ENCODE data around the gene MYADM. TPM values are rescaled to one million over a fixed set of nuclear protein-coding genes. Genes with fewer than 3 reads are reported as not detected.
"Not testable (repeated sequence)": the region's sequence is repeated elsewhere in the genome, so short reads cannot be mapped to it uniquely, and the experiment has no call there.

The MYADM gene
- total and polyA plus RNA-seq, 12 donors: 53.7 to 265 (median 127) TPM

DNA sequence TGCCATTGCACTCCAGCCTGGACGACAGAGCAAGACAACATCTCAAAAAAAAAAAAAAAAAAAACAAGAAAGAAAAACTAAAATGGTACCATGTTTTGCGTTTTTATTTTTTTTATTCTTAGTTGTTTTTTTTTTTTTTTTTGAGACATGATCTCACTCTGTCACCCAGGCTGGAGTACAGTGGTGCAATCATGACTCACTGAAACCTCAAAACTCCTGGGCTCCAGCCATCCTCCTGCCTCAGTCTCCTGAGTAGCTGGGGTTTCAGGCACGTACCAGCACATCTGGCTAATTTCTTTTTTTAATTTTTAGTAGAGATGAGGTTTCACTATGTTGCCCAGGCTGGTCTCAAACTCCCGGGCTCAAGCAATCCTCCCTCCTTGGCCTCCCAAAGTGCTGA is 26.8 kb upstream of the MYADM start:
- H3K4me3 ChIP-seq, H3K9me3 ChIP-seq, DNase-seq, H3K36me3 ChIP-seq, ATAC-seq: not testable (repeated sequence)
- Histone ChIP-seq H3K27me3 (peaks cover 0 to 14% (median 4%) of the 10 kb centered on the region in 7 donors), H3K4me1 (peaks cover 0 to 36% (median 6%) of the 10 kb centered on the region in 9 donors), H3K27ac (peak overlapping the region in 1 of 10 donors; percentile 7)
- 82% methylated on average over 4 of the region's 4 CpGs for WGBS, 2 donors
- intact Hi-C loops (cut with DNase I): loop anchor here in 8 of 10 donors (1.0 to 10.0 kb wide), 5 partner anchors 41 to 186 kb away; partner anchors contain the start of genes CACNG7 (in 2 of the 8) and PRKCG (in 2 of the 8)

DNA sequence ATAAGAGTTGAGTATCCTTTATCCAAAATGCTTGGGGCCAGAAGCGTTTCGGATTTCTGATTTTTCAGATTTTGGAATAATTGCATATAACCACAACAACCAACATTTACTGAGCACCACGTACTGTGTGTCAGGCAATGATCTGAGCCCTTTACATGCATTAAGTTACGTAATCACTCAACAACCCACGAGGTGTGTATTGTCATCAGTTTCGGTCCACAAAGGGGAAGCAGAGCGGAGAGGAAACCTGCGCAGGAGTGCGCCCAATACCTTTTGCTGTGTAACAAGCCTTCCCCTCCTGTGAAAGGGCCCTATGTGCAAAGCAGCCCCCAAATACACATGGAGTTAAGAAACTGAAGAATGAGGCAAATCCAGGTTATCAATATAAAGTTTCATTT is 22.8 kb upstream of the MYADM start:
- peaks cover 4 to 49% (median 6%) of the 10 kb centered on the region in 9 donors for H3K4me1 ChIP-seq
- no peaks in the 10 kb centered on the region for H3K36me3 ChIP-seq
- intact Hi-C loops (cut with DNase I): loop anchor here in 9 of 10 donors (1.0 to 10.0 kb wide), 6 partner anchors 37 to 184 kb away; partner anchors contain the start of genes CACNG7 (in 2 of the 9) and PRKCG (in 2 of the 9)
- TF ChIP-seq, protein P1, sequence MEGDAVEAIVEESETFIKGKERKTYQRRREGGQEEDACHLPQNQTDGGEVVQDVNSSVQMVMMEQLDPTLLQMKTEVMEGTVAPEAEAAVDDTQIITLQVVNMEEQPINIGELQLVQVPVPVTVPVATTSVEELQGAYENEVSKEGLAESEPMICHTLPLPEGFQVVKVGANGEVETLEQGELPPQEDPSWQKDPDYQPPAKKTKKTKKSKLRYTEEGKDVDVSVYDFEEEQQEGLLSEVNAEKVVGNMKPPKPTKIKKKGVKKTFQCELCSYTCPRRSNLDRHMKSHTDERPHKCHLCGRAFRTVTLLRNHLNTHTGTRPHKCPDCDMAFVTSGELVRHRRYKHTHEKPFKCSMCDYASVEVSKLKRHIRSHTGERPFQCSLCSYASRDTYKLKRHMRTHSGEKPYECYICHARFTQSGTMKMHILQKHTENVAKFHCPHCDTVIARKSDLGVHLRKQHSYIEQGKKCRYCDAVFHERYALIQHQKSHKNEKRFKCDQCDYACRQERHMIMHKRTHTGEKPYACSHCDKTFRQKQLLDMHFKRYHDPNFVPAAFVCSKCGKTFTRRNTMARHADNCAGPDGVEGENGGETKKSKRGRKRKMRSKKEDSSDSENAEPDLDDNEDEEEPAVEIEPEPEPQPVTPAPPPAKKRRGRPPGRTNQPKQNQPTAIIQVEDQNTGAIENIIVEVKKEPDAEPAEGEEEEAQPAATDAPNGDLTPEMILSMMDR (IDR thresholded peaks at IDR 0.05): no peak
- DNase-seq (no peak), ATAC-seq (no peak)
- WGBS, 2 donors: 90 to 91% methylated on average over 9 of the region's 9 CpGs
- no peak overlapping the region for H3K27ac ChIP-seq
- H3K27me3 ChIP-seq: peaks cover 0 to 6% (median 0%) of the 10 kb centered on the region in 7 donors
- no peaks in the 10 kb centered on the region for H3K9me3 ChIP-seq
- no peak overlapping the region for H3K4me3 ChIP-seq

DNA sequence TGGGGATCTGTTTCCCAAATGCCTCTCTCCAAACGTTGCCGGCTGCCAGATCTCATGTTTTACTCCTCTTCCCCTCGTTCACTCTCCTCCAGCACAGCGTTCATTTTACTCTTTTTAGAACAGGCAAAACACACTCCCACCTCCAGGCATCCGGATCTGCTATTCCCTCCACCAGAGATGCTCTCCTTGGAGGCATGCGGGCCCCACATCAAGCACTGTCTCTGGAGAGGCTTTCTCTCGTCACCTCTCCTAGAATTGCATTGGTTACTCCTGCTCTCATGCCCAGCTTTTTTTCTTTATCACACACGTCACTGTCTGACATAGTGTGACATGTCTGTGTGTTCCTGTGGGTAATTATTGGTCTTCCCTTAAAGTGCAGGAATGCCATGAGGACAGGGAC is 20.1 kb upstream of the MYADM start:
- no peaks in the 10 kb centered on the region for H3K9me3 ChIP-seq
- TF ChIP-seq, protein P1 (IDR thresholded peaks at IDR 0.05): no peak
- ATAC-seq: no peak
- H3K27me3 ChIP-seq: peaks cover 0 to 6% (median 0%) of the 10 kb centered on the region in 7 donors
- 20 to 29% methylated on average over 8 of the region's 8 CpGs for WGBS, 2 donors
- no peak for DNase-seq
- peaks cover 0 to 55% (median 6%) of the 10 kb centered on the region in 9 donors for H3K4me1 ChIP-seq
- no peak overlapping the region for H3K27ac ChIP-seq
- intact Hi-C loops (cut with DNase I): loop anchor here in 2 of 10 donors (10.0 kb wide), 1 partner anchor 57 kb away; the partner anchor contains the start of gene CACNG7 (in 2 of the 2)
- H3K4me3 ChIP-seq: no peak overlapping the region
- no peaks in the 10 kb centered on the region for H3K36me3 ChIP-seq

DNA sequence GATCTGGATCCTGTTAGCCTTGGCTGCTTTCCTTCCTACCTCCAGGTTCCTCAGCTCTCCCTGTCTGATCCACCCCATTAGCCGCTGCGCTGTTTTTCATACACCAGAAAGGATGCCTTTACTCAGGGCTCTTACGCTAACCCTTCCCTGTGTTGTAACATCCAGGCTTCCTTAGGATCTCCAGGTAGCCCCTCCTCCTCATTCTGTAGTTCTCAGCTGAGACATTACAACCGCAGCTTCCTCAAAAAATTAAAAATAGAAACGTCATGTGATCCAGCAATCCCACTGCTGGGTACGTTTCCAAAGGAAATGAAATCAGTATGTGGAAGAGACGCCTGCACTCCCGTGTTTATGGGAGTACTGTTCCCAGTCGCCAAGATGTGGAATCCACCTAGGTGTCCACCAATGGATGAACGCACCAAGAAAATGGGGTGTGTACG is 18.4 kb upstream of the MYADM start:
- H3K36me3 ChIP-seq: no peaks in the 10 kb centered on the region
- ATAC-seq (peak; percentile 72 to 90 (median 80)), DNase-seq (peak in 1 of 2 donors; percentile 53)
- intact Hi-C loops (cut with DNase I): loop anchor here in 2 of 10 donors (10.0 kb wide), 1 partner anchor 56 kb away; the partner anchor contains the start of gene CACNG7 (in 2 of the 2)
- peaks cover 0 to 60% (median 6%) of the 10 kb centered on the region in 9 donors for H3K4me1 ChIP-seq
- TF ChIP-seq, protein P1 (IDR thresholded peaks at IDR 0.05): no peak
- 37 to 50% methylated on average over 11 of the region's 11 CpGs for WGBS, 2 donors
- peak overlapping the region in 9 of 10 donors; percentile 29 to 81 (median 73) for H3K27ac ChIP-seq
- H3K4me3 ChIP-seq: peak overlapping the region in 1 of 10 donors; percentile 6
- peaks cover 0 to 6% (median 0%) of the 10 kb centered on the region in 7 donors for H3K27me3 ChIP-seq
- H3K9me3 ChIP-seq: no peaks in the 10 kb centered on the region

DNA sequence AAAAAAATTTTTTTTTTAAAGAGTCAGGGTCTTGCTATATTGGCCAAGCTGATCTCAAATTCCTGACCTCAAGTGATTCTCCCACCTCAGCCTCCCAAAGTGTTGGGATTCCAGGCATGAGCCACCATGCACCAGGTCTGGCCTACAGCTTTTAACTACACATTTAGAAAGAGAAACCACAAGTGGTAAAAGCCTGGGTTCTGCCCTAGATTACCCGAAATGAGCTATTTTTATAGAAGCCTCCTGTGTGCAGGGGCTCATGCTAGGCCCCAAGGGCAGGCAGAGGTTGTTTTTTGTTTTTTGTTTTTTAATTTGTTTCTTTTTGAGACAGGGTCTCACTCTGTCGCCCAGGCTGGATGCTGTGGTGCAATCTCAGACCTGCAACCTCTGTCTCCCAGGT is 14.0 kb upstream of the MYADM start:
- ATAC-seq: no peak
- H3K9me3 ChIP-seq: no peaks in the 10 kb centered on the region

More for the DNA sequence above, 14.0 kb upstream of the MYADM start:
- WGBS, 2 donors: 85 to 95% methylated on average over 2 of the region's 2 CpGs
- H3K4me3 ChIP-seq: no peak overlapping the region
- peaks cover 0 to 47% (median under 1%) of the 10 kb centered on the region in 9 donors for H3K4me1 ChIP-seq
- TF ChIP-seq, protein P1 (IDR thresholded peaks at IDR 0.05): no peak
- peaks cover 0 to 10% (median 4%) of the 10 kb centered on the region in 7 donors for H3K27me3 ChIP-seq
- no peaks in the 10 kb centered on the region for H3K36me3 ChIP-seq
- no peak overlapping the region for H3K27ac ChIP-seq
- intact Hi-C loops (cut with DNase I): no loop called here
- DNase-seq: no peak

Measured in heart right ventricle (tissue), 16 donors.